SU-DHL-6 (cell line): Measurements from ENCODE around the gene GAGE12J.
"Not testable (repeated sequence)": the region's sequence is repeated elsewhere in the genome, so short reads cannot be mapped to it uniquely, and the experiment has no call there.

Source experiments
- EZH2phosphoT487 ChIP-seq: fragments of 200-600 bp; sonication (generic), shearing (Covaris generic); conservative IDR thresholded peaks from 2 replicates; pipeline ENCODE4 v1.6.1; 2018; ENCODE audit warnings: mild to moderate bottlenecking, antibody characterized with exemption, low read length, moderate library complexity, mixed read lengths
- TF ChIP-seq, protein P1 (sequence below): fragments of 200-600 bp; sonication (generic); IDR thresholded peaks from one replicate; pipeline ENCODE4 v1.5.1; 2017; ENCODE audit warnings: antibody characterized with exemption, mild to moderate bottlenecking, low read length, moderate library complexity; ENCODE audit not compliant: insufficient read depth, poor library complexity, severe bottlenecking

DNA sequence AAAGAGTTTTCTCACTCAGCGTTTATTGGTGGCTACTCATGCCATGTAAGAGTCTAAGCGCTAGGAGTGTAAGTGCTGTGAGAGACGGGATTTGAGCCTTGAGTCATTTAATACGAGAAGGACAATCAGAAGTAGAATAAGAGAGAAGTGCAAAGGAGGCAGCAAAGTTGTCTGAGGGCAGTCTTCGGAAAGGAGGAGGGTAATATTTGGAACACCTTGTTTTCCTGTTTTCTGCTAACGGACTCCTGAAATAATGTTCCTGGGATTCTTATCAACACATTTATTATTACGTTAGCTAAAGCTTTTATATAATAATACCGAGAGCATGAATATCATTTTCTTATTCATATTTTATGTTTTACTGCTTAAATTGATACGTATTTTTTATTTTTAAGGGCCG is 23.6 kb downstream of the GAGE12J start:
- TF ChIP-seq, protein P1, sequence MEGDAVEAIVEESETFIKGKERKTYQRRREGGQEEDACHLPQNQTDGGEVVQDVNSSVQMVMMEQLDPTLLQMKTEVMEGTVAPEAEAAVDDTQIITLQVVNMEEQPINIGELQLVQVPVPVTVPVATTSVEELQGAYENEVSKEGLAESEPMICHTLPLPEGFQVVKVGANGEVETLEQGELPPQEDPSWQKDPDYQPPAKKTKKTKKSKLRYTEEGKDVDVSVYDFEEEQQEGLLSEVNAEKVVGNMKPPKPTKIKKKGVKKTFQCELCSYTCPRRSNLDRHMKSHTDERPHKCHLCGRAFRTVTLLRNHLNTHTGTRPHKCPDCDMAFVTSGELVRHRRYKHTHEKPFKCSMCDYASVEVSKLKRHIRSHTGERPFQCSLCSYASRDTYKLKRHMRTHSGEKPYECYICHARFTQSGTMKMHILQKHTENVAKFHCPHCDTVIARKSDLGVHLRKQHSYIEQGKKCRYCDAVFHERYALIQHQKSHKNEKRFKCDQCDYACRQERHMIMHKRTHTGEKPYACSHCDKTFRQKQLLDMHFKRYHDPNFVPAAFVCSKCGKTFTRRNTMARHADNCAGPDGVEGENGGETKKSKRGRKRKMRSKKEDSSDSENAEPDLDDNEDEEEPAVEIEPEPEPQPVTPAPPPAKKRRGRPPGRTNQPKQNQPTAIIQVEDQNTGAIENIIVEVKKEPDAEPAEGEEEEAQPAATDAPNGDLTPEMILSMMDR: not testable (repeated sequence)
- TF ChIP-seq EZH2phosphoT487: not testable (repeated sequence)
